Gastrocnemius medialis (tissue), 4 donors: ENCODE data around the gene HS3ST5.

Experiments used
- POLR2A ChIP-seq, 2 donors: fragments of 450-650 bp; IDR thresholded peaks; one replicate each; pipeline ENCODE4 v1.6.1; 2017; ENCODE audit warnings: antibody characterized with exemption in 2 of 2, mild to moderate bottlenecking in 2 of 2, moderate library complexity in 2 of 2
- TF ChIP-seq, protein P1 (sequence below), 5 experiments: fragments of 450-650 bp in 3 of 5; fragments of 200-600 bp in 2 of 5; sonication (generic) in 2 of 5; IDR thresholded peaks in 4 of 5; conservative IDR thresholded peaks in 1 of 5; 1 replicate in 4 of 5; 2 replicates in 1 of 5; pipeline ENCODE4 v1.5.1; 2016 to 2019; ENCODE audit warnings: antibody characterized with exemption in 5 of 5, mild to moderate bottlenecking in 3 of 5, moderate library complexity in 3 of 5

DNA sequence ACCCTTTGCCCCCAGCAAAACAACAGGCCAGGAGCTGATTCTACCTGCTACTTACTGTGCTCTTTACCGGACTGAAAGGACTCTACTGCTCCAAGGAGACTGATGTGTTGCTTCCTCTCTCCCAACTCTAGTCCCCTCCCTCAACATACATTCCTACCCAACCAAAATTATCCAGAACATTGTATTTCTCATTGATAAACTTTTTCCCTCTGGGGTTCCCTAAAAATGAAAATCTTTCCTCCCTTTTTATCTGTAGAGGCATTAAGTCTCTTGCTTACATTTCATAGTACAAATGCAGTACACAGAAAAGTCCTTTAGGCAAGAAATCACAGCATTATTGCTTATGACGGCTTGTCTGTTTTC lies 940 bp upstream of the HS3ST5 start:
- TF ChIP-seq, protein P1, sequence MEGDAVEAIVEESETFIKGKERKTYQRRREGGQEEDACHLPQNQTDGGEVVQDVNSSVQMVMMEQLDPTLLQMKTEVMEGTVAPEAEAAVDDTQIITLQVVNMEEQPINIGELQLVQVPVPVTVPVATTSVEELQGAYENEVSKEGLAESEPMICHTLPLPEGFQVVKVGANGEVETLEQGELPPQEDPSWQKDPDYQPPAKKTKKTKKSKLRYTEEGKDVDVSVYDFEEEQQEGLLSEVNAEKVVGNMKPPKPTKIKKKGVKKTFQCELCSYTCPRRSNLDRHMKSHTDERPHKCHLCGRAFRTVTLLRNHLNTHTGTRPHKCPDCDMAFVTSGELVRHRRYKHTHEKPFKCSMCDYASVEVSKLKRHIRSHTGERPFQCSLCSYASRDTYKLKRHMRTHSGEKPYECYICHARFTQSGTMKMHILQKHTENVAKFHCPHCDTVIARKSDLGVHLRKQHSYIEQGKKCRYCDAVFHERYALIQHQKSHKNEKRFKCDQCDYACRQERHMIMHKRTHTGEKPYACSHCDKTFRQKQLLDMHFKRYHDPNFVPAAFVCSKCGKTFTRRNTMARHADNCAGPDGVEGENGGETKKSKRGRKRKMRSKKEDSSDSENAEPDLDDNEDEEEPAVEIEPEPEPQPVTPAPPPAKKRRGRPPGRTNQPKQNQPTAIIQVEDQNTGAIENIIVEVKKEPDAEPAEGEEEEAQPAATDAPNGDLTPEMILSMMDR (IDR thresholded peaks at IDR 0.05 in 4 of 5, conservative IDR thresholded peaks at IDR 0.05 in 1 of 5): no peak
- no peak for TF ChIP-seq POLR2A (IDR thresholded peaks at IDR 0.05)
